NT2/D1 (cell line): Measurements from ENCODE around the gene EDEM3.

Experiments used
- DNase-seq: peaks from one replicate; pipeline ENCODE4 v3.0.0-alpha.2; 2011; ENCODE audit warnings: low read depth, low spot score
- H3K27me3 ChIP-seq: 2 replicates; pipeline ENCODE4 v1.6.0; 2011; ENCODE audit warnings: mild to moderate bottlenecking; ENCODE audit not compliant: insufficient read length, insufficient read depth
- H3K36me3 ChIP-seq: 2 replicates; pipeline ENCODE4 v1.6.1; 2011; ENCODE audit warnings: mild to moderate bottlenecking, low read length, mixed read lengths; ENCODE audit not compliant: insufficient read depth, insufficient read length
- H3K4me1 ChIP-seq: 2 replicates; pipeline ENCODE4 v1.5.1; 2011; ENCODE audit not compliant: insufficient read depth, insufficient read length
- H3K4me3 ChIP-seq: 2 replicates; pipeline ENCODE4 v1.5.1; 2011; ENCODE audit warnings: low read depth; ENCODE audit not compliant: insufficient read length
- H3K9ac ChIP-seq: 2 replicates; pipeline ENCODE4 v1.6.0; 2011; ENCODE audit warnings: low read depth; ENCODE audit not compliant: insufficient read length
- H3K9me3 ChIP-seq: 2 replicates; pipeline ENCODE4 v1.5.1; 2011; ENCODE audit warnings: mild to moderate bottlenecking, low read length; ENCODE audit not compliant: insufficient read depth
- SUZ12 ChIP-seq: IDR thresholded peaks from 2 replicates; pipeline ENCODE4 v1.6.1; 2011; ENCODE audit not compliant: insufficient read length, insufficient read depth; ENCODE audit errors: extremely low read depth
- YY1 ChIP-seq: IDR thresholded peaks from 2 replicates; pipeline ENCODE4 v1.6.1; 2011; ENCODE audit not compliant: insufficient read length, insufficient read depth
- ZNF274 ChIP-seq: IDR thresholded peaks from 2 replicates; pipeline ENCODE4 v1.6.1; 2011; ENCODE audit warnings: mild to moderate bottlenecking, low read depth, low read length

Gene EDEM3

GRCh38 chr1:184669391-184669790 lies 85.3 kb downstream of the EDEM3 start:
- H3K9ac ChIP-seq, result no peak overlapping the region
- H3K4me3 ChIP-seq, result no peak overlapping the region
- H3K36me3 ChIP-seq, result no peaks in the 10 kb centered on the region
- no peak for TF ChIP-seq ZNF274
- DNase-seq, result no peak
- H3K4me1 ChIP-seq, result no peaks in the 10 kb centered on the region
- H3K27me3 ChIP-seq, result peaks cover 4% of the 10 kb centered on the region
- no peaks in the 10 kb centered on the region for H3K9me3 ChIP-seq

- no peaks in the 10 kb centered on the region for H3K9me3 ChIP-seq
- H3K27me3 ChIP-seq, result peaks cover 4% of the 10 kb centered on the region
- H3K36me3 ChIP-seq, result no peaks in the 10 kb centered on the region
- TF ChIP-seq ZNF274 (no peak), SUZ12 (no peak), YY1 (no peak)
- no peak overlapping the region for H3K4me3 ChIP-seq
- H3K9ac ChIP-seq, result no peak overlapping the region
- peaks cover 5% of the 10 kb centered on the region for H3K4me1 ChIP-seq
- no peak for DNase-seq
These were observed 89.3 kb downstream of the EDEM3 start for GRCh38 chr1:184665360-184665759.

GRCh38 chr1:184664661-184665060 lies 90.0 kb downstream of the EDEM3 start:
- no peak overlapping the region for H3K4me3 ChIP-seq
- H3K9ac ChIP-seq, result no peak overlapping the region
- H3K36me3 ChIP-seq, result no peaks in the 10 kb centered on the region
- no peak for TF ChIP-seq ZNF274
- TF ChIP-seq YY1, result no peak
- TF ChIP-seq SUZ12, result no peak
- peaks cover 5% of the 10 kb centered on the region for H3K4me1 ChIP-seq
- DNase-seq, result no peak
- no peaks in the 10 kb centered on the region for H3K9me3 ChIP-seq
- peaks cover 4% of the 10 kb centered on the region for H3K27me3 ChIP-seq

DNA sequence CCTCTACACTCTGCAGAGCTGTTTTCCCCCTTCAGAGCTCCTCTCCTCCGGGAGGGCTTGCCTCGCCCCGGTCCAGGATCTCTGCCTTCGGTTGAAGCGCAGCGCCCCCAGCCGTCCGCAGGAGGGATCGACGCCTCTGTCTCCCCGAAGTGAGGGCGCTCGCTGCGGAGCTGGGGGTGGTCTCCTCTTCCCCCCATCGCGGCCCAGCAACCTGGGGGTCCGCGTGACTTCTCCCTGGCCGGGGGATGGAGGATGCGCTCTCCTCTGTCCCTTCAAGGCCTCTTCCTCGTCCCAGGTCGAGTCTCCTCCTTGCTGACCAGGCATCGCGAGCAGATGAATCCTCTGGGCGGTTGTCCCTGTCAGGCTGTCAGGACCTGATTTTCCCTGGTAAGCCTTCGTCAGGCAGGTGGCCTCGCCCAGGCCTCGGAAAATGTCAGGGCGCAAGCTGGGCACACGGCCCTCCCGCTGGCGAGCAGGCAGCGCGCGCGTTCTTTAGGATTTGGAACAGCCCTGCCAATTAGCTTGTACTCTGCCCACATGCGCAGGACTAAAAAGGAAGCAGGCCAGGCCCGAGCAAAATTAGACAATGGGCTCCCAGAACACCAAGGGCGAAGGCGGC lies 90.5 kb downstream of the EDEM3 start:
- TF ChIP-seq ZNF274 (no peak), YY1 (no peak), SUZ12 (no peak)
- peak; percentile 86 for DNase-seq
- H3K9ac ChIP-seq, result peak overlapping the region; percentile 68
- peaks cover 4% of the 10 kb centered on the region for H3K27me3 ChIP-seq
- peaks cover 5% of the 10 kb centered on the region for H3K4me1 ChIP-seq
- no peaks in the 10 kb centered on the region for H3K9me3 ChIP-seq
- H3K4me3 ChIP-seq, result peak overlapping the region; percentile 22
- H3K36me3 ChIP-seq, result no peaks in the 10 kb centered on the region

DNA sequence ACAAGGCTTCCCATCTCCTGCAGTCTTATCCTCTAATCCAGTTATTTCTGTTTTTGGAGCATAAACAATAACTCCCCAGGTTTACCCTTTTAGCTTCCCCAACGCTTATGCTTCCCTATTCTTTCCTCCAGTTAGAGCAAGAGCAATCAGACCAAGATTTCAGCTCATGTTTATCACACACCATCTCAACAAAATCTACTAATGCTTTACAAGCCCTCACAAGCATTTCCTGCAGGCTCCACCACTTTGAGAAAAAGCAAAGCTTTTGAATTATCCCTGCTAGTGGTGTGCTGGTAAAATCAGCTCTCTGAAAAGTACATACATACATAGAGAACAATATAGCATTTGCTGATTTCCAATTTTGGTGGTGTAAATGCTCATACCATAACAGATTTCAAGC lies 92.9 kb downstream of the EDEM3 start:
- Histone ChIP-seq H3K4me3 (no peak overlapping the region), H3K9ac (no peak overlapping the region), H3K27me3 (peaks cover 4% of the 10 kb centered on the region), H3K36me3 (no peaks in the 10 kb centered on the region), H3K9me3 (no peaks in the 10 kb centered on the region), H3K4me1 (peaks cover 5% of the 10 kb centered on the region)
- no peak for DNase-seq
- no peak for TF ChIP-seq SUZ12

GRCh38 chr1:184660462-184661191 lies 94.0 kb downstream of the EDEM3 start:
- no peaks in the 10 kb centered on the region for H3K36me3 ChIP-seq
- DNase-seq, result no peak
- H3K27me3 ChIP-seq, result peaks cover 4% of the 10 kb centered on the region
- TF ChIP-seq YY1 (no peak), ZNF274 (no peak), SUZ12 (no peak)
- H3K9me3 ChIP-seq, result no peaks in the 10 kb centered on the region
- H3K4me1 ChIP-seq, result peaks cover 5% of the 10 kb centered on the region
- no peak overlapping the region for H3K4me3 ChIP-seq
- H3K9ac ChIP-seq, result no peak overlapping the region

- no peak for DNase-seq
- no peak overlapping the region for H3K4me3 ChIP-seq
- H3K4me1 ChIP-seq, result no peaks in the 10 kb centered on the region
- TF ChIP-seq YY1 (no peak), ZNF274 (no peak), SUZ12 (no peak)
- no peaks in the 10 kb centered on the region for H3K9me3 ChIP-seq
- H3K27me3 ChIP-seq, result no peaks in the 10 kb centered on the region
- H3K9ac ChIP-seq, result no peak overlapping the region
- H3K36me3 ChIP-seq, result no peaks in the 10 kb centered on the region
These were observed 96.6 kb downstream of the EDEM3 start for GRCh38 chr1:184658055-184658454.
